BE2C (cell line): ENCODE results near the gene MCHR1.
"Not testable (repeated sequence)": the region's sequence is repeated elsewhere in the genome, so short reads cannot be mapped to it uniquely, and the experiment has no call there.

Experiments used
- DNase-seq: peaks from one replicate; pipeline ENCODE4 v3.0.0-alpha.2; 2020
- H3K27me3 ChIP-seq: fragments of 250-450 bp; sonication (Bioruptor Pico); 2 replicates; pipeline ENCODE4 v1.5.1; 2020; ENCODE audit warnings: mild to moderate bottlenecking
- H3K36me3 ChIP-seq: fragments of 250-450 bp; sonication (Bioruptor Pico); 2 replicates; pipeline ENCODE4 v1.5.1; 2020; ENCODE audit warnings: mild to moderate bottlenecking
- H3K4me1 ChIP-seq: fragments of 250-450 bp; sonication (Bioruptor Pico); 2 replicates; pipeline ENCODE4 v1.5.1; 2020
- H3K4me3 ChIP-seq: 2 replicates; pipeline ENCODE4 v1.5.1; 2011; ENCODE audit warnings: low read depth, low read length
- H3K9me3 ChIP-seq: fragments of 250-450 bp; sonication (Bioruptor Pico); 2 replicates; pipeline ENCODE4 v1.5.1; 2020
- TF ChIP-seq, protein P1 (sequence below): IDR thresholded peaks from 2 replicates; pipeline ENCODE4 v1.5.1; 2012; ENCODE audit warnings: mild to moderate bottlenecking, low read depth, low read length

MCHR1 gene

DNA sequence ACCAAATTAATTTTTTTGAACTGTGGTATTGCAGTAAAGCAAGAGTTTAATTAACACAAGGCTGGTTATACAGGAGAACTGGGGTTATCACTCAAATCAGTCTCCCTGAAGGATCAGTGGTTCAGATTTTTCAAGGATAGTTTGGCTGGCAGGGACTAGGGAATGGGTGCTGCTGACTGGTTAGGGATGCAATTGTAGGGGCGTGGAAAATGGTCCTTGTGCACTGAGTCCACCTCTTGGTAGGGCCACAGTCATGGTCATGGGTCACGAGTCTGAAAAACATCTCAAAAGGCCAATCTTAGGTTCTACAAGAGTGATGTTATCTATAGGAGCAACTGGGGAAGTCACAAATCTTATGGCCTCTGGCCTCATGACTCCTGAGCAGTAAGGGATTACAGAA lies 27.9 kb downstream of the MCHR1 start:
- no peaks in the 10 kb centered on the region for H3K36me3 ChIP-seq
- DNase-seq = no peak

DNA sequence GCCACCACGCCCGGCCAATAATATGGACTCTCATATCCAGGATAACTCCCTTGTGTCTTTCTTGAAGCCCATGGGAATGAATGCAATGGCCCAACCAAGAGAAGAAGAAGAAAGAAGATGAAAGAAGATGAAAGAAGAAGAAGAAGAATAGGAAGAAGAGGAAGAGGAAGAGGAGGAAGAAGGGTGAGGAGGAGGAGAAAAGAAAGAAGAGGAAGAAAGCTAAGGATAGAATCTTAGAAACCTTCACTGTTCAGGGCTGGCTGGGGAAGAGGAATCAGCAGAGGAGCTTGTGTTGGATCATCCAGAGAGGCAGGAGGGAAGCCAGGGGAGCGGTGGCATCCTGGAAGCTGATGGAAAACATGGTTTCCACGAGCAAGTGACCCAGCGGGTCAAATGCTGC lies 28.9 kb downstream of the MCHR1 start:
- DNase-seq = no peak
- TF ChIP-seq, protein P1, sequence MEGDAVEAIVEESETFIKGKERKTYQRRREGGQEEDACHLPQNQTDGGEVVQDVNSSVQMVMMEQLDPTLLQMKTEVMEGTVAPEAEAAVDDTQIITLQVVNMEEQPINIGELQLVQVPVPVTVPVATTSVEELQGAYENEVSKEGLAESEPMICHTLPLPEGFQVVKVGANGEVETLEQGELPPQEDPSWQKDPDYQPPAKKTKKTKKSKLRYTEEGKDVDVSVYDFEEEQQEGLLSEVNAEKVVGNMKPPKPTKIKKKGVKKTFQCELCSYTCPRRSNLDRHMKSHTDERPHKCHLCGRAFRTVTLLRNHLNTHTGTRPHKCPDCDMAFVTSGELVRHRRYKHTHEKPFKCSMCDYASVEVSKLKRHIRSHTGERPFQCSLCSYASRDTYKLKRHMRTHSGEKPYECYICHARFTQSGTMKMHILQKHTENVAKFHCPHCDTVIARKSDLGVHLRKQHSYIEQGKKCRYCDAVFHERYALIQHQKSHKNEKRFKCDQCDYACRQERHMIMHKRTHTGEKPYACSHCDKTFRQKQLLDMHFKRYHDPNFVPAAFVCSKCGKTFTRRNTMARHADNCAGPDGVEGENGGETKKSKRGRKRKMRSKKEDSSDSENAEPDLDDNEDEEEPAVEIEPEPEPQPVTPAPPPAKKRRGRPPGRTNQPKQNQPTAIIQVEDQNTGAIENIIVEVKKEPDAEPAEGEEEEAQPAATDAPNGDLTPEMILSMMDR = no peak
- no peaks in the 10 kb centered on the region for H3K27me3 ChIP-seq
- H3K9me3 ChIP-seq = no peaks in the 10 kb centered on the region
- H3K4me1 ChIP-seq = peaks cover 22% of the 10 kb centered on the region
- H3K4me3 ChIP-seq = no peak overlapping the region
- no peaks in the 10 kb centered on the region for H3K36me3 ChIP-seq

More for the DNA sequence above, 27.9 kb downstream of the MCHR1 start:
- H3K27me3 ChIP-seq = no peaks in the 10 kb centered on the region
- H3K4me1 ChIP-seq = peaks cover 22% of the 10 kb centered on the region
- TF ChIP-seq, protein P1 = no peak
- no peak overlapping the region for H3K4me3 ChIP-seq
- no peaks in the 10 kb centered on the region for H3K9me3 ChIP-seq

DNA sequence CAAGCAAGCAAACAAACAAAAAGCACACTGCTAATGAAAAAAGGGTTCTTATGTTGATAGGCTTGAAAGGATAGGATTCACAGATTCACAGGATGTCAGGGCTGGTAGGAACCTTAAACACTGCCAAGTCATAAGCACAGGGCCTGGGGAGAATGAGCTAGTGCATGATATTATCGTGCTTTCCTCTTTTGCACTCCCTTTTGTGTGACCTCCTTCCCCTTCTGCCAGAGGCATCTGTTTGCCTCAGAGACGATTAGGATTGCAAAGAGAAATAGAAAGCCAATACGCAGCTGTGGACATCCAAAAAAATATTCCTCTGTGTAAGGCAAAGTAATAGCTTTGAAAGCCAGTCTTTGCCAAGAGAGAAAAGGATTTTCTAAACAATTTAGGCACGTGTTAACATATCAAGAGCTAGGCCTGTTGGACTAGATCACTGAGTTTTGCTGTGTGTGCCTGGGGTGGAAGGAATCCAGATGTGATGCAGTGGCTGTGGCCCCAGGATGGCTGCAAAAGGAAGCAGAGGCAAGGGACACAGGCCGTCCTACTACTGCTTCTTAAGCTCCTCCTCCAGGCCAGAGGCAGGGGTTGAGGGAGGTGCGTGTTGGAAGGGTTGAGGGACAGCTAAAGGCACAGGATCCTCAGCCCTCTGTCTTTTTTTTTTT lies 30.6 kb downstream of the MCHR1 start:
- Histone ChIP-seq H3K4me3 (no peak overlapping the region), H3K4me1 (peaks cover 17% of the 10 kb centered on the region), H3K36me3 (no peaks in the 10 kb centered on the region), H3K9me3 (no peaks in the 10 kb centered on the region), H3K27me3 (no peaks in the 10 kb centered on the region)
- TF ChIP-seq, protein P1 = no peak
- peak; percentile 60 for DNase-seq

DNA sequence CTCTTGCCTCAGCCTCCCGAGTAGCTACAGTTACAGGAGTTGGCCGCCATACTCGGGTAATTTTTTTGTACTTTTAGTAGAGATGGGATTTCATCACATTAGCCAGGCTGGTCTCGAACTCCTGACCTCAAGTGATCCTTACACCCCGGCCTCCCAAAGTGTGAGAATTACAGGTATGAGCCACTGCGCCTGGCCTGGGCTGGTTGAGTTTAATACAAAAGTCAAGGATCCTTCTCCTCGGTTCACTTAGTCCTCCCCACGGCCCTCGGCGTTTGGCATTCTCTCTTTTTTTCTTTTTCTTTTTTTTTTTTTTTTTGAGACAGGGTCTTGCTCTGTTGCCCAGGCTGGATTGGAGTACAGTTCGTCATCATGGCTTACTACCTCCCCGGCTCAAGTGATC lies 33.0 kb downstream of the MCHR1 start:
- H3K4me1 ChIP-seq = peaks cover 17% of the 10 kb centered on the region
- H3K27me3 ChIP-seq = no peaks in the 10 kb centered on the region
- no peaks in the 10 kb centered on the region for H3K9me3 ChIP-seq
- no peaks in the 10 kb centered on the region for H3K36me3 ChIP-seq
- DNase-seq = no peak
- no peak overlapping the region for H3K4me3 ChIP-seq
- TF ChIP-seq, protein P1 = no peak

DNA sequence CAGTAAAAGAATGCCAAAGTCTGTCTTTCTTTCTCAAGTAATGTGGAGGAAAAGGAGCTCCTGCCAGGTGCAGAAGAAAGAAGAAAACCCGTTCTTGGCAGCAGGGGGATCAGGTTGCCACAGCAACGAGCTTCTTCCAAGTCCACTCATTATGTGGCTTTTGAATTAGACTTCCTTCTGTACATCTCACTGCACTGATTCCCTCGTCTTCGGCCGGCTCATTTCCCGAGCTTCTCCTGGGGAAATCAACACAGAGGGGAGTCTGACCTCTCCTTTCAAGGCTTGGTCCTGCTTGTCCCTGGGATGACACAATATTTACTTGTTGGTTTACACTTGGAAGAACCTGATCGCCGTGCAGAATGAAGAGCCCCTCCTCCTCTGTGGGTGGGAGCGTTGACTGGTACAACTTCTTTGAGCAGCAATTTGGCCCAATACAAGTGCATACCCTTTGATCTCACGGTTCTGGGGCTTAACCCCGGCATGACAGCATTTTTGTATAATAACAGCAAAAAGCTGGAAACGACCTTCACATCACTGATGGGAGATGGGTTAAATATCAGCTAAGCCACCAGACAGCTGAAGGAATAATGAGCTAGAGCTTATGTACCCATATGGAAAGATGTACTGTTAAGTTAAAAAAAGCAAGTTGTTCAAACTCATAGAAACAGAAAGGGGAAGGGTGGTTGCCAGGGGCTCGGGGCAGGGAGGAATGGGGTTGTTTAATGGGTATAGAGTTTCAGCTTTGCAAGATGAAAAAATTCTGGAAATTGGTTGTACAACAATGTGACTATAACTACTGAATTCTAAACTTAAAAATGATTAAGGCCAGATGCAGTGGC lies 35.4 kb downstream of the MCHR1 start:
- Histone ChIP-seq H3K9me3 (no peaks in the 10 kb centered on the region), H3K4me3 (no peak overlapping the region), H3K36me3 (no peaks in the 10 kb centered on the region), H3K4me1 (peaks cover 12% of the 10 kb centered on the region), H3K27me3 (no peaks in the 10 kb centered on the region)
- DNase-seq = no peak
- TF ChIP-seq, protein P1 = no peak

DNA sequence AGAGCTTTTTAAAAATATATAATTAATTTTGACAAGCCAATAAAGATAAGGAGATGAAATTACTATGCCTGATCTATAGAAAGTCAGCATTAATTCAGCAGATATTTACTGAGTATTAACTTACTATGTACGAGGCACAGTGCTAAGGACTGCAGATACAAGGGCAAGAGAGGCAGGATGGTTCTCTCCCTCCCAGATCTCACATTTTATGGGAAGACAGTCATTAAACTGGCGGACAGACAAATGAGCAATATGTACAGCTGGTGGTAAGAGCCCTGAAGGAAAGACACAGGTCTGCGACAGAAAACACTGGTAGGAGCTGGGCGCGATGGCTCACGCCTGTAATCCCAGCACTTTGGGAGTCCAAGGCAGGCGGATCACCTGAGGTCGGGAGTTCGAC lies 36.8 kb downstream of the MCHR1 start:
- DNase-seq = no peak
- TF ChIP-seq, protein P1 = no peak
- no peaks in the 10 kb centered on the region for H3K36me3 ChIP-seq
- peaks cover 8% of the 10 kb centered on the region for H3K4me1 ChIP-seq
- no peaks in the 10 kb centered on the region for H3K9me3 ChIP-seq
- H3K27me3 ChIP-seq = no peaks in the 10 kb centered on the region
- no peak overlapping the region for H3K4me3 ChIP-seq

DNA sequence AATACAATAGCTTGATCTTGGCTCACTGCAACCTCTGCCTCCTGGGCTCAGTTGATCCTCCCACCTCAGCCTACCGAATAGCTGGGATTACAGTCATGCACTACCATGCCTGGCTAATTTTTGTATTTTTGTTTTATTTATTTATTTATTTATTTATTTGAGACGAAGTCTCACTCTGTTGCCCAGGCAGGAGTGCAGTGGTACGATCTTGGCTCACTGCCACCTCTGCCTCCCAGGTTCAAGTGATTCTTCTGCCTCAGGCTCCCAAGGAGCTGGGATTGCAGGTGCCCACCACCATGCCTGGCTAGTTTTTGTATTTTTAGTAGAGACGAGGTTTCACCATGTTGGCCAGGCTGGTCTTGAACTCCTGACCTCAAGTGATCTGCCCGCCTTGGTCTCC lies 38.4 kb downstream of the MCHR1 start:
- DNase-seq, H3K27me3 ChIP-seq, H3K4me3 ChIP-seq, H3K9me3 ChIP-seq, H3K4me1 ChIP-seq, H3K36me3 ChIP-seq: not testable (repeated sequence)
